ENCODE results near the gene FUT9.

The FUT9 gene

DNA sequence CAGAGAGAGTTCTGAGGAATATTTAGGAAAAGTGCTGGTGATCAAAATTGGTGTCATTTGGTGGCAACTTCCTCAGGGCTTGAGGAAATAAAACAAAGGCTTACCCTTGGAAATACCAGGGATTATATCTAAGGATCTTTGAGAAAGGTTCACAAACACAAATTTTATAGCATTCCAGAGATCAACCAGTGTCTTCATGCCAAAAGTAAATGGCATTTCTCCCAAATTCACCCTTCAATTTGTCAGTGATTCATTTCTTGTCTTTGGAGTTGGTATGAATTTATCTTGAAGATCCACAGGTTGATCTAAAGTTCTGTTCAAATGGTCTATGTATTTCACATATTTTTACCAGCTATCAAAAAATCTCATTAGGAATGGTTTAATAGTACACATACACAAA, 181.5 kb downstream of the FUT9 start:
- H3K36me3 ChIP-seq (replicated peaks; ENCODE audit: low read depth, low read length), result no peaks in the 10 kb centered on the region
- no peaks in the 10 kb centered on the region for H3K4me1 ChIP-seq (ENCODE audit: low read length)
- no peak for TF ChIP-seq EZH2phosphoT487 (IDR thresholded peaks at IDR 0.05; ENCODE audit: low read depth)
- TF ChIP-seq, protein P1, sequence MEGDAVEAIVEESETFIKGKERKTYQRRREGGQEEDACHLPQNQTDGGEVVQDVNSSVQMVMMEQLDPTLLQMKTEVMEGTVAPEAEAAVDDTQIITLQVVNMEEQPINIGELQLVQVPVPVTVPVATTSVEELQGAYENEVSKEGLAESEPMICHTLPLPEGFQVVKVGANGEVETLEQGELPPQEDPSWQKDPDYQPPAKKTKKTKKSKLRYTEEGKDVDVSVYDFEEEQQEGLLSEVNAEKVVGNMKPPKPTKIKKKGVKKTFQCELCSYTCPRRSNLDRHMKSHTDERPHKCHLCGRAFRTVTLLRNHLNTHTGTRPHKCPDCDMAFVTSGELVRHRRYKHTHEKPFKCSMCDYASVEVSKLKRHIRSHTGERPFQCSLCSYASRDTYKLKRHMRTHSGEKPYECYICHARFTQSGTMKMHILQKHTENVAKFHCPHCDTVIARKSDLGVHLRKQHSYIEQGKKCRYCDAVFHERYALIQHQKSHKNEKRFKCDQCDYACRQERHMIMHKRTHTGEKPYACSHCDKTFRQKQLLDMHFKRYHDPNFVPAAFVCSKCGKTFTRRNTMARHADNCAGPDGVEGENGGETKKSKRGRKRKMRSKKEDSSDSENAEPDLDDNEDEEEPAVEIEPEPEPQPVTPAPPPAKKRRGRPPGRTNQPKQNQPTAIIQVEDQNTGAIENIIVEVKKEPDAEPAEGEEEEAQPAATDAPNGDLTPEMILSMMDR (IDR thresholded peaks at IDR 0.05; ENCODE audit: low read depth, low read length), result no peak
- H3K4me2 ChIP-seq (ENCODE audit: low read length), result no peak overlapping the region
- no peak overlapping the region for H3K27ac ChIP-seq (ENCODE audit: low read length)
- H3K4me3 ChIP-seq (ENCODE audit: low read length), result no peak overlapping the region
- no peak overlapping the region for H2AFZ ChIP-seq (ENCODE audit: low read depth, low read length)
- H3K79me2 ChIP-seq (ENCODE audit: low read length), result no peaks in the 10 kb centered on the region
- H3K9ac ChIP-seq (ENCODE audit: low read length), result no peak overlapping the region
- no peaks in the 10 kb centered on the region for H3K27me3 ChIP-seq (ENCODE audit: low read depth, low read length)
- no peaks in the 10 kb centered on the region for H3K9me3 ChIP-seq (ENCODE audit: insufficient read depth, low read length)
- H4K20me1 ChIP-seq (ENCODE audit: insufficient read depth, low read length), result no peaks in the 10 kb centered on the region

GRCh38 chr6:96202571-96202970, 186.8 kb downstream of the FUT9 start:
- Histone ChIP-seq H3K4me3 (ENCODE audit: low read length) (no peak overlapping the region), H3K4me2 (ENCODE audit: low read length) (no peak overlapping the region), H3K36me3 (replicated peaks; ENCODE audit: low read depth, low read length) (no peaks in the 10 kb centered on the region), H3K9me3 (ENCODE audit: insufficient read depth, low read length) (no peaks in the 10 kb centered on the region), H3K9ac (ENCODE audit: low read length) (no peak overlapping the region), H3K27ac (ENCODE audit: low read length) (no peak overlapping the region), H3K27me3 (ENCODE audit: low read depth, low read length) (no peaks in the 10 kb centered on the region), H3K4me1 (ENCODE audit: low read length) (no peaks in the 10 kb centered on the region), H2AFZ (ENCODE audit: low read depth, low read length) (no peak overlapping the region), H4K20me1 (ENCODE audit: insufficient read depth, low read length) (no peaks in the 10 kb centered on the region), H3K79me2 (ENCODE audit: low read length) (no peaks in the 10 kb centered on the region)
- TF ChIP-seq, protein P1 (IDR thresholded peaks at IDR 0.05; ENCODE audit: low read depth, low read length), result no peak
- TF ChIP-seq EZH2phosphoT487 (IDR thresholded peaks at IDR 0.05; ENCODE audit: low read depth), result no peak

- Histone ChIP-seq H4K20me1 (ENCODE audit: insufficient read depth, low read length) (no peaks in the 10 kb centered on the region), H3K36me3 (replicated peaks; ENCODE audit: low read depth, low read length) (no peaks in the 10 kb centered on the region), H3K4me2 (ENCODE audit: low read length) (no peak overlapping the region), H3K79me2 (ENCODE audit: low read length) (no peaks in the 10 kb centered on the region), H3K27ac (ENCODE audit: low read length) (no peak overlapping the region), H3K9ac (ENCODE audit: low read length) (no peak overlapping the region), H2AFZ (ENCODE audit: low read depth, low read length) (no peak overlapping the region), H3K27me3 (ENCODE audit: low read depth, low read length) (no peaks in the 10 kb centered on the region), H3K9me3 (ENCODE audit: insufficient read depth, low read length) (no peaks in the 10 kb centered on the region), H3K4me3 (ENCODE audit: low read length) (no peak overlapping the region), H3K4me1 (ENCODE audit: low read length) (no peaks in the 10 kb centered on the region)
- TF ChIP-seq, protein P1 (IDR thresholded peaks at IDR 0.05; ENCODE audit: low read depth, low read length), result no peak
- TF ChIP-seq EZH2phosphoT487 (IDR thresholded peaks at IDR 0.05; ENCODE audit: low read depth), result no peak
Observed at GRCh38 chr6:96211341-96211740, 195.6 kb downstream of the FUT9 start.

- Histone ChIP-seq H3K36me3 (replicated peaks; ENCODE audit: low read depth, low read length) (no peaks in the 10 kb centered on the region), H3K27ac (ENCODE audit: low read length) (no peak overlapping the region), H3K4me3 (ENCODE audit: low read length) (no peak overlapping the region), H3K27me3 (ENCODE audit: low read depth, low read length) (no peaks in the 10 kb centered on the region), H2AFZ (ENCODE audit: low read depth, low read length) (no peak overlapping the region), H3K4me1 (ENCODE audit: low read length) (no peaks in the 10 kb centered on the region), H3K9ac (ENCODE audit: low read length) (no peak overlapping the region), H3K79me2 (ENCODE audit: low read length) (no peaks in the 10 kb centered on the region), H4K20me1 (ENCODE audit: insufficient read depth, low read length) (no peaks in the 10 kb centered on the region), H3K4me2 (ENCODE audit: low read length) (no peak overlapping the region), H3K9me3 (ENCODE audit: insufficient read depth, low read length) (no peaks in the 10 kb centered on the region)
- TF ChIP-seq, protein P1 (IDR thresholded peaks at IDR 0.05; ENCODE audit: low read depth, low read length), result no peak
- TF ChIP-seq EZH2phosphoT487 (IDR thresholded peaks at IDR 0.05; ENCODE audit: low read depth), result no peak
Observed at GRCh38 chr6:96212066-96212465, 196.3 kb downstream of the FUT9 start.
